ENCODE data around the gene LPAR4. TPM values are rescaled to one million over a fixed set of nuclear protein-coding genes. Genes with fewer than 3 reads are reported as not detected.
"Not testable (repeated sequence)": the region's sequence is repeated elsewhere in the genome, so short reads cannot be mapped to it uniquely, and the experiment has no call there.

LPAR4 gene
- 1.6 TPM for polyA plus RNA-seq (2013, experiment 1 of 2; ENCODE audit: insufficient read length)
- 1.4 TPM for polyA plus RNA-seq (2013, experiment 2 of 2; ENCODE audit: insufficient read length)

- DNase-seq = peak; percentile 38
Observed at GRCh38 chrX:78747489-78747888, at the start of gene LPAR4. LPAR4 (plus strand) TSS chrX:78747720; CDS start chrX:78754870, 7,150 bp downstream.

- DNase-seq = no peak
Observed at GRCh38 chrX:78706071-78706470, 41.4 kb upstream of the LPAR4 start.

- DNase-seq = peak; percentile 36
Observed at GRCh38 chrX:78708262-78708661, 39.3 kb upstream of the LPAR4 start.

- peak; percentile 4 for DNase-seq
Observed at GRCh38 chrX:78708816-78709215, 38.7 kb upstream of the LPAR4 start.

GRCh38 chrX:78710171-78710570 lies 37.3 kb upstream of the LPAR4 start:
- peak; percentile 63 for DNase-seq

GRCh38 chrX:78712336-78712735 lies 35.2 kb upstream of the LPAR4 start:
- peak; percentile 52 for DNase-seq

DNA sequence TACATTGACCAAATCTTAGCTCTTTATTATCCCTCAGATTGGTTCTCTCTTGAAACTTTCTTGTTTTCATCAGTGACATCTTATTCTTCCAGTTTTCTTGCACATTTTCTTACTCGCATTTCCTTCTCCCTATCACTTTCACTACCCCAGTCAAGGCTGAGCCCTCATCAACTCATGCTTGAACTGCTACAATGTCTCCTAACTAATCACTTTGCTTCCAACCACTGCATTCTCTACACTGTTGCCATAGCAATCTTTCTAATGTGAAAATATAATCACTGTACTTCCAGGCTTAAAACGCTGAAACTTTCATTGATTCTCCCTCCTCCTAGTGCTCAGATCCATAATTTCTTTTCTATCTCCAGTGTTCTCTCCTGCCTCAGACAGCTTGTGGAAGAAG lies 22.2 kb upstream of the LPAR4 start:
- no peak for DNase-seq

DNA sequence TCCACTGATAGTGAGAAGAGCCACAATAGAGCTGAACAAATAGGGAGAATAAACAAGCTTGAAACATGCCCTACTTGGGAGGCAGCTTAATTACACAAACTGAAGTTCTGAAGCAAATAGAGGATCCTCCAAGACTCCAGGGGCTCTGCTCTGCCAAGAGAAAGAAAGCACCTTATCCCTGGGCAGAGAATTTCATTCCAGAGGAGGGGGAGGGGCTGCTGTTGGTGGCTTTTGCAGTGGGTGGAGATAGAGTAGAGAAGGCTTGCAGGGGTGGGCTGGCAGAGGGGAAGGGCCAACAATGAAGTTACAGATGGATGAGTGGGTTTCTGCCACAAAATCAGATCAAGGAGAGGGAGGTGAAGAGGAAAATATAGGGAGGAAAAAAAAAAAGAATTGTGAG lies 1.0 kb upstream of the LPAR4 start:
- no peak for DNase-seq

GRCh38 chrX:78747971-78748370 lies 451 bp downstream of the LPAR4 start:
- no peak for DNase-seq

GRCh38 chrX:78748846-78749245 lies 1.3 kb downstream of the LPAR4 start:
- no peak for DNase-seq

DNA sequence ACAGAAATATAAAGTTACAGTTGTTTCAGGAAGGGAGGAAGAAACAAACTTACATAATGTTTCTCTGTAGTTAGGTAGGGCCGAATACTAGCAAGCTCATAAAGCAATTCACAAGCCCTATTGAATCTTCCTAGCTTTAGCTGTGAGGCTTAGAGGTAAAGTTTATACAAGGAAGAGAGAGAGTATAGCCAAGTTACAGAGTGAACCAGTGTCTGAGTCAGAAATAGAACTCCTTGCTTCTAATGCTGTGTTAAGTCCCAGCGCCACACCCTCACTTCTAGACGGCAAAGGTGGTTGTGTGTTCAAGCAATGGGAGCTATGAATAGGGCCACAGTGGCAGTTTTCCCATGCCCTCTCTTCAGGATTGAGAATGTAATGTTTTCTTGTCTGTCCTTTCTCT lies 6.1 kb downstream of the LPAR4 start:
- no peak for DNase-seq

DNA sequence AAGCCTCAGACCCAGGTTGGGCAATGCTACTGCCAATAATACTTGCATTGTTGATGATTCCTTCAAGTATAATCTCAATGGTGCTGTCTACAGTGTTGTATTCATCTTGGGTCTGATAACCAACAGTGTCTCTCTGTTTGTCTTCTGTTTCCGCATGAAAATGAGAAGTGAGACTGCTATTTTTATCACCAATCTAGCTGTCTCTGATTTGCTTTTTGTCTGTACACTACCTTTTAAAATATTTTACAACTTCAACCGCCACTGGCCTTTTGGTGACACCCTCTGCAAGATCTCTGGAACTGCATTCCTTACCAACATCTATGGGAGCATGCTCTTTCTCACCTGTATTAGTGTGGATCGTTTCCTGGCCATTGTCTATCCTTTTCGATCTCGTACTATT lies 7.4 kb downstream of the LPAR4 start:
- no peak for DNase-seq

- no peak for DNase-seq
Observed at GRCh38 chrX:78759081-78759480, 11.6 kb downstream of the LPAR4 start.

DNA sequence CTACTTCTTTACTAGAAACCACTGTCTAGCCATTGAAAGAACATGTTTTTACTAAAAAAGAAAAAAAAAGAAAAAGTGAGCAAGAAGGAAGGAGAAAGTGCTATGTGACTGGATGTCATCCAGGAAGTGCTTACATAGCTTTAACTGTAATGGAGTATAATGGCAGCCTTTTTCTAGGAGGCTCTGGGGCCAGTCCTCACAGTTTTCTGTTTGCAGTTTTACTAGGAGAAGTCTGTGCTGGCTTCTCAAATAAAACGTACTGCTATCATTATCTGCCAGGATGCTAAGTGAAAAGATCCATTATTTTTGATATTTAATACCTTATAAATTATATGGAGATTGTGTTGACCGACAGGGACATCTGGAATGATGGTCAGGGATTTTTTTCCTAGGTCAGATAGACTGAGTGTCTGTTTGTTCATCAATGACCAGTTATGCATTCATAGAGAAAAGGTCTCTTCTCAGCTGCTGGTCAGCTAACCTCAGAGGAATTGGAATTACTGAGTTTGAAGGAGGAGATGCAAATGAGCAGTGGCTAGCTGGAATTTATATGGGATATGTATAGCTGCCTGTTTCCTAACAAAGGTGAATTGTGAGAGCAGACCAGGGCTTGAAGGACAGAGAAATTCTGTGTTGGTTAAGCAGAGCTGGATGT lies 21.7 kb downstream of the LPAR4 start:
- peak; percentile 1 for DNase-seq

GRCh38 chrX:78769946-78770345 lies 22.4 kb downstream of the LPAR4 start:
- DNase-seq = no peak

DNA sequence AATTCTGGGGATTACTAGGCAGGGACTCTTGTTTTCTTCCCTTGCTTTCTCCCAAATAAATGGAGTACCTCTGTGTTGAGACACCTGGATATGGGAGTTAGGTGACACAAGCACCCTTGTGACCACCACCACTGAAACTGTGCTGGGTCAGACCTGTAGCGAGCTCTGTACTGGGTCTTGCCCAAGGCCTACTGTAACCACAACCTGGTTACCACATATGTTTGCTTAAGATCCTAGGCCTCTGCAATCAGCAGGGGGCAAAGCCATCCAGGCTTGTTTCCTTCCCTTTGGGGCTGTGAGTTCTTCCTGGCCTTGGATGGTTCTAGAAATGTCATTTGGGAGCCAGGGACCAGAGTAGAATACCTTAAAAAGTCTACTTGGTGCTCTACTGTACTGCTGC lies 49.4 kb downstream of the LPAR4 start:
- no peak for DNase-seq

DNA sequence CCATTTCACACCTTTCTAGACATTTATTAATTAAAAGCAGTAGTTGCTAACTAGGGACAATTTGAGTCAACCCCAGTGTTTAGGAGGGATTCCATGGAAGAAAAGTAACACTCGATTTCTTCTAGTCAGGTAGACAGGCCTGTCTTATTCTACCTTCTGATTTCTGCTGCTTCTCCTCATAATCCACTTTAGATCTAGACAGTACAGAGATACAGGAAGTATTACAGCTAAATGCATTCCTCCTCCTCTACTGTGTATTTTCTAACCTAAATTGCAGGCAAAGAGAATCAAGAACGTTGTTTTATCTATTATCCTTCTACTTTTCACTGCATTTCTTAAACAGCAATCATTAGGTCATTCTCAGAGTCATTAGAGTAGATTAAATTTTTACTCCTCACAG lies 52.6 kb downstream of the LPAR4 start:
- DNase-seq = no peak

DNA sequence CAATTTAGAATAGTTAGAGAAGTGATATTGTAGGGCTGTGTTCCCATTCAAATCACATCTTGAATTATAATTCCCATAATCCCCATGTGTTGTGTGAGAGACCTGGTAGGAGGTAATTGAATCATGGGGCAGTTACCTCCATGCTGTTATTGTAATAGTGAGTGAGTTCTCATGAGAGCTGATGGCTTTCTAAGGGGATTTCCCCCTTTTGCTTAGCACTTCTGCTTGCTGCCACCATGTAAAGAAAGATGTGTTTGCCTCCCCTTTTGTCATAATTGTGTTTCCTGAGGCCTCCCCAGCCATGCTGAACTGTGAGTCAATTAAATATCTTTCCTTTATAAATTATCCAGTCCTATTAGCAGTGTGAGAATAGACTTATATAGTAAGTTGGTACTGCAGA lies 53.2 kb downstream of the LPAR4 start:
- no peak for DNase-seq

DNA sequence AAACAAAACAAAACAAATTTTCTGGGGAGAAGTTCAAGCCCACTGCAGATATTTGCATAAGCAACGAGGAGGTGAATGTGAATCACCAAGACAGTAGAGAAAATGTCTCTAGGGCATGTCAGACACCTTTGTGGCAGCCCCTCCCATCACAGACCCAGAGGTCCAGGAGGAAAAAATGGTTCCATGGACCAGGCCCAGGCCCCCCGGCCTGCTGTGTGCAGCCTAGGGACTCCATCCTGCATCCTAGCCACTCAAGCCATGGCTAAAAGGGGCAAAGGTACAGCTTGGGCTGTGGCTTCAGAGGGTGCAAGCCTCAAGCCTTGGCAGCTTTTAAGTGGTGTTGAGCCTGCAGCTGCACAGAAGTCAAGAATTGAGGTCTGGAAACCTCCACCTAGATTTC lies 54.0 kb downstream of the LPAR4 start:
- no peak for DNase-seq

DNA sequence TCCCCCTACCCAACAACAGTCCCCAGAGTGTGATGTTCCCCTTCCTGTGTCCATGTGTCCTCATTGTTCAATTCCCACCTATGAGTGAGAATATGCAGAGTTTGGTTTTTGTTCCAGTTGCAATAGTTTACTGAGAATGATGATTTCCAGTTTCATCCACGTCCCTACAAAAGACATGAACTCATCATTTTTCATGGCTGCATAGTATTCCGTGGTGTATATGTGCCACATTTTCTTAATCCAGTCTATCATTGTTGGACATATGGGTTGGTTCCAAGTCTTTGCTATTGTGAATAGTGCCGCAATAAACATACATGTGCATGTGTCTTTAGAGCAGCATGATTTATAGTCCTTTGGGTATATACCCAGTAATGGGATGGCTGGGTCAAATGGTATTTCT lies 55.0 kb downstream of the LPAR4 start:
- DNase-seq = not testable (repeated sequence)

Measured in fibroblast of skin of abdomen (primary cell).